GM12801 (cell line): ENCODE data around the gene CSF2RB.

Source experiments
- TF ChIP-seq, protein P1 (sequence below): IDR thresholded peaks from one replicate; pipeline ENCODE4 v1.5.1; 2011; ENCODE audit warnings: control low read depth; ENCODE audit not compliant: insufficient read length; ENCODE audit errors: extremely low read depth

CSF2RB gene

DNA sequence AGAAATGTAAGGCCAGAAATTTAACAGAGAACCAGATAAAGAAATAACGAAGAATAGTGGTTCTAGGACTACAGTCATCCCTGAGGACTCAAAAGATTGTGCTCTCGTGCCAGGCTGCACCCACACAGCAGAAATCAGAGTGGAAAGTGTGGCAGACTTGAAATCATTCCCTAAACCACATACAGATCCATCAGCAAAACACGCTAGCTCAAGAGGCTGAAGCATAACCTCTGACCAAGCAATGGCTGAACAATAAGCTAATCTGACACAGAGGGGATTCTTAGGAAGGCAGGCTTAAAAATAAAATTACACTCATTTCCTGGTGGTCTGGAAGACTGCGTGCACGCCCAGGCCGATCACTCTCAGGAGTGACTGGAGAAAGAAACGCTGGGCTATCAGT is 33.7 kb upstream of the CSF2RB start:
- TF ChIP-seq, protein P1, sequence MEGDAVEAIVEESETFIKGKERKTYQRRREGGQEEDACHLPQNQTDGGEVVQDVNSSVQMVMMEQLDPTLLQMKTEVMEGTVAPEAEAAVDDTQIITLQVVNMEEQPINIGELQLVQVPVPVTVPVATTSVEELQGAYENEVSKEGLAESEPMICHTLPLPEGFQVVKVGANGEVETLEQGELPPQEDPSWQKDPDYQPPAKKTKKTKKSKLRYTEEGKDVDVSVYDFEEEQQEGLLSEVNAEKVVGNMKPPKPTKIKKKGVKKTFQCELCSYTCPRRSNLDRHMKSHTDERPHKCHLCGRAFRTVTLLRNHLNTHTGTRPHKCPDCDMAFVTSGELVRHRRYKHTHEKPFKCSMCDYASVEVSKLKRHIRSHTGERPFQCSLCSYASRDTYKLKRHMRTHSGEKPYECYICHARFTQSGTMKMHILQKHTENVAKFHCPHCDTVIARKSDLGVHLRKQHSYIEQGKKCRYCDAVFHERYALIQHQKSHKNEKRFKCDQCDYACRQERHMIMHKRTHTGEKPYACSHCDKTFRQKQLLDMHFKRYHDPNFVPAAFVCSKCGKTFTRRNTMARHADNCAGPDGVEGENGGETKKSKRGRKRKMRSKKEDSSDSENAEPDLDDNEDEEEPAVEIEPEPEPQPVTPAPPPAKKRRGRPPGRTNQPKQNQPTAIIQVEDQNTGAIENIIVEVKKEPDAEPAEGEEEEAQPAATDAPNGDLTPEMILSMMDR: no peak

DNA sequence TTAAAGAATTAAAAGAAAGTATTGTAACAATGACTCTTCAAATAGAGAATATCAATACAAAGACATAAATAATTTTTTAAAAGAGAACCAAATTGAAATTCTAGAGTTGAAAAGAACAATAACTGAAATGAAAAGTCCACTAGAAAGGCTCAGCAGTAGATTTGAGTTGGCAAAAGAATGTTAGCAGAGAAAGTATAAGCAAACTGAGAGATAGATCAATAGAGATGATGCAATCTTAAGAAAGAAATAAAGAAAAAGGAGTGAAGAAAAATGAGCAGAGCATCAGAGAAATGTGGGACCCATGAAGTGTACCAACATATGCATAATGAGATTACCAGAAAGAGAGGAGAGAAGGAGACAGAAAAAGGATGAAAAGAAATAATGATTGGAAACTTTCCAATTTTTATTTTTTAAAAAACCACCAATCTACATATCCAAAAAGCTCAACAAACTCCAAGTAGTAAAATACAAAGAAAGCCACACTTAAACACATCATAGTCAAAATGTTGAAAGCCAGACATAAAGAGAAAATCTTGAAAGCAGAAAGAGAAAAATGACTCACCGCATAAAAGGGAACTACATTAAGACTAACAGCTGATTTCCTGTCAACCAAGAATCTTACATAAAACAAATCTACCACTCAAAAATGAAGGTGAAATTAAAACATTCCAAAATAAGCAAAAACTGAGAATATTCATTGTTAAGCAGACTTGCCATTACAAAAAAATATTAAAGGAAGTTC is 31.8 kb upstream of the CSF2RB start:
- TF ChIP-seq, protein P1: no peak

DNA sequence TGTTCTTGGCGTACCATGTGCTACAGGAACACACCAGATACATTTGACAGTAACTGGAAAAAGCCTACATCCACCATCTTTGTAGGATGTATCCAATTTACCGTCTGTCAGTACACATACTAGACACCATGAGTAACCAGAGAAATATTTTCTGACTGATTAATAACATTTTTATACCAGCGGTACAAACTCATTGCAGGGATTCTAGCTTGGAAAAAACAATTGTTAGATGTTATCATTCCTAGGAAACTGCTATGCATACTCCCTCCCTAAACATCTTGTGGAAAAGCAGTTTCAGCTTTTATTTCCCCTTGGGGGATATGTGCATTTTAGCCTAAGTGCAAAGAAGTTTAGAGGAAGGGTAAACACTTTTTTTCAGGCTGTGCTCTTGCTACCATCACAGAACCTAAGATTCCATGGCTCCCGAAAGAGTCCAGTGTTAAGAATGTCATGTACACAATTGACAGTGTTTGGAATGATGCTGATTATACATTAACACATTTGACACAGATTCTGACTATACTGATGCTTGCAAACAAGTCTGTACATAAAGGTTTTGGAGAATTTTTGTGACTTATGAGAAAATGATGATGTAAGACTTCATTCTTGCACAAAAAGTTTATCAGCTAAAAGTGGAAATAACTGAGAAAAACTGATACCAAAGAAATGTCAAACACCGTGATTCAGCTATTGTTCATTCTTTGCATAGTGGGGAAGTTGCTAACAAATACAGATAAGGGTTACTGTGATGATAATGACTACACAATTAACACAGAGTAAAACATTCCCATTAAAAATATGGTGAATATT is 28.9 kb upstream of the CSF2RB start:
- TF ChIP-seq, protein P1: no peak

DNA sequence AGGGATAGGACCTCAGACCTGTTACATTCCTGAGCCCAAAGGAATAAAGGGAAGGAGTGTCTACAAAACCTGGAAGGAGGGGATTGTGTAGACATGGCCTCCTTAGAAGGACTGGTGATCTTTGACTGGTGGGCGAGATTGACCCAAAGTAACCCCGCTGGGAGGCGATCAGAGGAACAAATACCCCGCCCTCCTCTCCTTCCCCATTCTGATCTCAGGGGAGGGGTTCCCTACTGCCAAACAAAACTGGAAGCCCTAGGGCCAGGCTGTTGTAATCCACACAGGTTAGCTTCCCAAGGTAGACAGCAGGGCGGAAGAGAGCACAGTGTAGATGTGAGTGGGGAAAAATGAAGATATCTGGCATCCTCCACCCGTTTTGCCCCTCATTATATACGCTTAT is 28.0 kb upstream of the CSF2RB start:
- TF ChIP-seq, protein P1: no peak

DNA sequence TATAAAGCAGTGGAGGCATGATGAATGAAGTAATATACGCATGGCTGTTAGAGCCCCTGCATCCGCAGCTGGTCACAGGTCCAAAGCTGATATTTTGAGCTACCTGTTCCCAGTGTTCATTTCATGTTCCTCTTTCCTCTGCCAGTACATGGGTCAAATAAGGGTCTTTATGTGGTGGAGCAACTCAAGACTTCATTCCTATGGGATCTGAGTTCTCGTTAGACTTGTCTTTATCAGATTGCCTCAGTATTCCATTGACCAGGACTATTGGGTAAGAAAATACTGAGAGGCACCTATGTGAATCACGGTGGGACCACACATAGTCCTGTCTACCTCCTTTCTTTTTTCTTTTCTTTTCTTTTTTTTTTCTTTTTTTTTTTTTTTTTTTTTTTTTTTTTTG is 27.4 kb upstream of the CSF2RB start:
- TF ChIP-seq, protein P1: no peak

DNA sequence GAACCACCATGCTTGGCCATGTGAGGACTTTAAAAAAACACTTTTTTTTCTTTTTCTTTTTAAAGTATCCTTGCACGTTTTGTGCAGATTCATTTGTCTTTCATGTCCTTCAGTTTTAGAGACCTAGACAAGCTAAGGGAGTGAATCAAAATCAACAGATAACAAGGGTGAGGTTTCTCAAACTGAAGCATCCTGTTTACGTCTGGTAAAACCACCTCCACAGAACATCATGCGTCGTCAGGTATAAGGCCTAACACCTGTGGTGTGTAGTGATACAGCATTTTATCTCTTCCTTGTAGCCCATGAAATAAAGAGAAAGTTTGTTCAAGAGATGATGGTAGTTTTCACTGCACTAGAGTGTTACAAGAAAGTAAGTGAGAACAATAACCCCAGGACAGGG is 26.3 kb upstream of the CSF2RB start:
- TF ChIP-seq, protein P1: no peak

DNA sequence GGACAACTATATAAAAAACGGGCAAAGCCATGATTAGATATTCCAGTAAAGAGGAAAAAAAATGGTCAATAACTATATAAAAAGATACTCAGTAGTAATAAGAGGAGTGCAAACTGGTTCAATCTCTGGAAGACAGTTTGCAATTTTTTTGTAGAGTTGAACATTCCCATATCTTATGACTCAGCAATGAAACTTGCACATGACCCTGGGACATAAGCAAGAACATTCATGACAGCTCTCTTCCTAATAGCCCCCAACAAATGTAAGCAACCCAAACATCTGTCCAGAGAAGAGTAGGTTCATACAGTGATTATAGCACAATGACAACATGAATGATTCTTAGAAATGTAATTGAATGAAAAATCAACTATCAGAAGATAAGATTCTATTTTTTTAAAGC is 21.8 kb upstream of the CSF2RB start:
- TF ChIP-seq, protein P1: no peak
